Measurements from ENCODE around the gene ARHGAP6. TPM values are rescaled to one million over a fixed set of nuclear protein-coding genes. Genes with fewer than 3 reads are reported as not detected.

Gene ARHGAP6
- total and polyA plus RNA-seq, 3 donors from 2014 or later, result 4.8 to 11.8 (median 5.7) TPM

DNA sequence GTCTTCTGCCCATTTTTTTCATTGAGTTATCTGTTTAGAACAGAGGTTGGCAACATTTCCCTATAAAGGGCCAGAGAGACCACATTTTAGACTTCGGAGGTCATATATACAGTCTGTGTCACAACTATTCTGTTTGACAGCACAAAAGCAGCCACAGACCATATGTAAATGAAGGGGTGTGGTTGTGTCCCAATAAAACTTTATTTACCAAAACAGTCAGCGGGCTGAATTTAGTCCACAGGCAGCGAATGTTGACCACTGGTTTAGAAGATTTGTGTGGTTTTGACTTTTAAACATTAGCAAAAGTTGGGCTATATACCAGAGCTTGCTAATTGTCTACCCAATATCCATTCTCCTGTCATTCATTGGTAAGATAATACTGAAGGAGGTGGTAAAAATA, 221.7 kb downstream of the ARHGAP6 start:
- DNase-seq, result no peak
- Histone ChIP-seq H3K27me3 (no peaks in the 10 kb centered on the region), H3K4me3 (no peak overlapping the region), H3K36me3 (ENCODE audit: low read depth, missing control alignments) (no peaks in the 10 kb centered on the region), H3K27ac (no peak overlapping the region), H3K9me3 (no peaks in the 10 kb centered on the region), H3K4me1 (no peaks in the 10 kb centered on the region)
- intact Hi-C loops (cut with DNase I; ENCODE audit: low total_unique reads), result no loop called here
- TF ChIP-seq, protein P1, sequence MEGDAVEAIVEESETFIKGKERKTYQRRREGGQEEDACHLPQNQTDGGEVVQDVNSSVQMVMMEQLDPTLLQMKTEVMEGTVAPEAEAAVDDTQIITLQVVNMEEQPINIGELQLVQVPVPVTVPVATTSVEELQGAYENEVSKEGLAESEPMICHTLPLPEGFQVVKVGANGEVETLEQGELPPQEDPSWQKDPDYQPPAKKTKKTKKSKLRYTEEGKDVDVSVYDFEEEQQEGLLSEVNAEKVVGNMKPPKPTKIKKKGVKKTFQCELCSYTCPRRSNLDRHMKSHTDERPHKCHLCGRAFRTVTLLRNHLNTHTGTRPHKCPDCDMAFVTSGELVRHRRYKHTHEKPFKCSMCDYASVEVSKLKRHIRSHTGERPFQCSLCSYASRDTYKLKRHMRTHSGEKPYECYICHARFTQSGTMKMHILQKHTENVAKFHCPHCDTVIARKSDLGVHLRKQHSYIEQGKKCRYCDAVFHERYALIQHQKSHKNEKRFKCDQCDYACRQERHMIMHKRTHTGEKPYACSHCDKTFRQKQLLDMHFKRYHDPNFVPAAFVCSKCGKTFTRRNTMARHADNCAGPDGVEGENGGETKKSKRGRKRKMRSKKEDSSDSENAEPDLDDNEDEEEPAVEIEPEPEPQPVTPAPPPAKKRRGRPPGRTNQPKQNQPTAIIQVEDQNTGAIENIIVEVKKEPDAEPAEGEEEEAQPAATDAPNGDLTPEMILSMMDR (IDR thresholded peaks at IDR 0.05), result no peak
- TF ChIP-seq POLR2A (IDR thresholded peaks at IDR 0.05), result no peak
- WGBS, 2 donors, result 91 to 100% methylated on average over 1 to 3 of the region's 3 CpGs

DNA sequence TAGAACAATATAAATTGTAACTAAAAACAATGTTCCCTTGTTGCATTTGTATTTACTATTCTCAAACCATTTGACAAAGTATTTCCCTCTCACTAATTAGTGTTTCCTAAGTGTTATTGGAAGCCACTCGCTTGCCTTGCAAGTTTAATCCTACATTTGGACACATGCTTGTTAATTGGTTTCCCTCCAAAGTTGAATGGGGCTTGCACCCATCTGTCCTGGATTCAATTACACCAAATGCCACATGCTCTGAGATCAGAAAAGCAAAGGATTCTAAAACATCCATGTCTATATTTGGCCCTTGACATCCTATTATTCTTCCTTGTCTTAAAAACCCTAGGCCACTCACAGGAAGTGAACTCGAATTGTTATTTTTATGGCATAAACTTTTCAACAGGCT, 225.9 kb downstream of the ARHGAP6 start:
- no peaks in the 10 kb centered on the region for H3K36me3 ChIP-seq (ENCODE audit: low read depth, missing control alignments)
- DNase-seq, result no peak
- H3K27me3 ChIP-seq, result no peaks in the 10 kb centered on the region
- TF ChIP-seq POLR2A (IDR thresholded peaks at IDR 0.05), result no peak
- TF ChIP-seq, protein P1 (IDR thresholded peaks at IDR 0.05), result no peak
- H3K4me1 ChIP-seq, result no peaks in the 10 kb centered on the region
- H3K4me3 ChIP-seq, result no peak overlapping the region
- H3K9me3 ChIP-seq, result no peaks in the 10 kb centered on the region
- intact Hi-C loops (cut with DNase I; ENCODE audit: low total_unique reads), result no loop called here
- 81 to 87% methylated on average over 2 of the region's 2 CpGs for WGBS, 2 donors
- no peak overlapping the region for H3K27ac ChIP-seq

DNA sequence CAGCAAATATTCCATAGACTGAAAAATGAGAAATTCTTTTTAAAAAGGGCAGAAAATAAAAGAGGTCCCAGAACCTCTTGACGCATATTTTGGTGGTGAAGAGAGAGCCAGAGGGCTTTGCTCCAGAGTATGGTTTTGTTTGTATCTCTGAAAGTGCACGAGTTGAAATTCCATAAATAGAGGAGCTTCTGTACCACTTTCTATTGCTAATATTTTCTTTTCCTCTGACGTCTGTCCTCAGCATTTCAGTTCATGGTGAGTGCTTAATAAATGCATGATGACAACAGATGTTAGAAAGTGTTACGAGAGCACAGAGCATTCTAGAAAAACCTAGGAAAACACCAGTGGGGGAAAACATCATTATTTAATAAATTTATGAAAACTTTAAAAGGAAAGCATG, 227.0 kb downstream of the ARHGAP6 start:
- Histone ChIP-seq H3K36me3 (ENCODE audit: low read depth, missing control alignments) (no peaks in the 10 kb centered on the region), H3K4me3 (no peak overlapping the region), H3K4me1 (no peaks in the 10 kb centered on the region), H3K9me3 (no peaks in the 10 kb centered on the region), H3K27me3 (no peaks in the 10 kb centered on the region), H3K27ac (peak overlapping the region in 1 of 2 donors; percentile 45)
- no peak for DNase-seq
- TF ChIP-seq POLR2A (IDR thresholded peaks at IDR 0.05), result no peak
- TF ChIP-seq, protein P1 (IDR thresholded peaks at IDR 0.05), result no peak
- intact Hi-C loops (cut with DNase I; ENCODE audit: low total_unique reads), result no loop called here
- WGBS, 2 donors, result 46 to 49% methylated on average over 4 of the region's 4 CpGs

DNA sequence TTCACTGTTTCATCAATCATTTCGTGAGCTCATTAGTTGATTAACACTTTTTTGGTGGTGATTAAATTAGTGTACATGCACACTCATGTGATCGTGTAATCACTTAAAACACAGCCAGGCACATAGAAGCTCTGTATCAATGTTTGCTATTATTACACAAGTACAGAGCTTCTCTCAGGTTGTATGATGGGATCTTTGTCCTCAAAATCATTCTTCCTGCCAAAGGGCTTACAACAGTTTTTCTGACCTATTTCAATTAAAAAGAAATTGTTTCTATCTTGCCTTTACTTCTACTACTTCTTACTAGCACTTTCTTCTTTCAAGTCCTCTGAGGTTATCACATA, 227.4 kb downstream of the ARHGAP6 start:
- intact Hi-C loops (cut with DNase I; ENCODE audit: low total_unique reads), result no loop called here
- H3K36me3 ChIP-seq (ENCODE audit: low read depth, missing control alignments), result no peaks in the 10 kb centered on the region
- no peak overlapping the region for H3K4me3 ChIP-seq
- TF ChIP-seq, protein P1 (IDR thresholded peaks at IDR 0.05), result no peak
- TF ChIP-seq POLR2A (IDR thresholded peaks at IDR 0.05), result no peak
- H3K27me3 ChIP-seq, result no peaks in the 10 kb centered on the region
- H3K27ac ChIP-seq, result peak overlapping the region in 1 of 2 donors; percentile 45
- 83 to 96% methylated on average over 2 of the region's 2 CpGs for WGBS, 2 donors
- no peaks in the 10 kb centered on the region for H3K4me1 ChIP-seq
- DNase-seq, result no peak
- H3K9me3 ChIP-seq, result no peaks in the 10 kb centered on the region

DNA sequence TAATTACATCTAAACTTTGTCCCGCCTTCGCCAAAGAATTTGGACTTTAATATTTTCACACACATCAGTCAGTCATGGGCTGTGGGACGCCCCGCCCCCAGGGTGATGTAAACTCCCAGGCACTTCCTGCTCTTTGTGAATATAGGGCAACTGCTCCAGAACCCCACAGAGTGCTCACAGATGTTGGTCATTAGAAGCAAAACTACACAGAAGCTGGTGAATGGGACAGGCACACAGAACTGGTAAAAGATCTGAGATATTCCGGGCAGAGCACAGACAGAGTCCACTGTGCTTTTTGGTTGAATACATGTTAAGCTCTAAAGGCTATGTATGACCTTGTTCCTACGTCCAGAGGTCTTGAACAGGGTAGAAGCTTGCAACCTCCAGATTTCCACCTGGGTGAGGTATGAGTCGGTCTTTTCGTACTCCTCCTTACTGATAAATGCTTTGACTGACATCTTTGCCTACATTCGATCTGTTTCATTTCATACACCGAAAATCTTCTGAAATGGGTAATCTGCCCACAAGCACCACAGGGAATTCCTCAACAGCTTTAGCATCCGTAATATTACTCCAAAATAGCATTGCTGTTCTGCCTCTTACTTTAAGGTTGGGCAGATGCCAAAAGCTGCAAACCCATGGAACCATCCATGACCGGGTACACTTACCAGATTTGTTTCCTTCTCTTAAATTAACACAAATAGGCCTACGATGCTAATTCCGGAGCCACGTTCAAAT, 227.9 kb downstream of the ARHGAP6 start:
- H3K9me3 ChIP-seq, result no peaks in the 10 kb centered on the region
- no peaks in the 10 kb centered on the region for H3K36me3 ChIP-seq (ENCODE audit: low read depth, missing control alignments)
- H3K4me3 ChIP-seq, result no peak overlapping the region
- no peaks in the 10 kb centered on the region for H3K4me1 ChIP-seq
- H3K27ac ChIP-seq, result peak overlapping the region in 1 of 2 donors; percentile 45
- WGBS, 2 donors, result 77 to 81% methylated on average over 15 of the region's 15 CpGs
- TF ChIP-seq, protein P1 (IDR thresholded peaks at IDR 0.05), result no peak
- TF ChIP-seq POLR2A (IDR thresholded peaks at IDR 0.05), result no peak
- intact Hi-C loops (cut with DNase I; ENCODE audit: low total_unique reads), result no loop called here
- no peak for DNase-seq
- no peaks in the 10 kb centered on the region for H3K27me3 ChIP-seq
